ENCODE results near the gene KIAA1958.

GRCh38 chr9:112569186-112569585 lies 82.6 kb downstream of the KIAA1958 start:
- no peak for TF ChIP-seq CTCF (IDR thresholded peaks at IDR 0.05)
- TF ChIP-seq POLR2A (IDR thresholded peaks at IDR 0.05): no peak

Measured in body of pancreas (tissue), 4 donors.